GM21737 (cell line): ENCODE data around the gene UTP20.
"Not testable (repeated sequence)": the region's sequence is repeated elsewhere in the genome, so short reads cannot be mapped to it uniquely, and the experiment has no call there.

ENCODE experiments used
- ATAC-seq: cut with Tn5 transposase; IDR thresholded peaks from one replicate; pipeline ENCODE4 v1.9.1; 2021; ENCODE audit warnings: mild to moderate bottlenecking, moderate library complexity; ENCODE audit not compliant: unreplicated experiment

UTP20 gene

GRCh38 chr12:101325590-101325989, 45.7 kb downstream of the UTP20 start:
- no peak for ATAC-seq

- no peak for ATAC-seq
These were observed 47.1 kb downstream of the UTP20 start for GRCh38 chr12:101327051-101327450.

GRCh38 chr12:101327546-101327945, 47.6 kb downstream of the UTP20 start:
- ATAC-seq, result no peak

- ATAC-seq, result no peak
These were observed 49.0 kb downstream of the UTP20 start for GRCh38 chr12:101328917-101329316.

GRCh38 chr12:101330631-101331030, 50.7 kb downstream of the UTP20 start:
- ATAC-seq, result no peak

GRCh38 chr12:101336437-101336836, 56.5 kb downstream of the UTP20 start:
- ATAC-seq, result no peak

GRCh38 chr12:101338087-101338486, 58.2 kb downstream of the UTP20 start:
- no peak for ATAC-seq

- no peak for ATAC-seq
These were observed 64.0 kb downstream of the UTP20 start for GRCh38 chr12:101343893-101344292.

- ATAC-seq, result no peak
These were observed 71.8 kb downstream of the UTP20 start for GRCh38 chr12:101351682-101352081.

GRCh38 chr12:101356794-101357193, 76.9 kb downstream of the UTP20 start:
- no peak for ATAC-seq

- ATAC-seq, result no peak
These were observed 81.5 kb downstream of the UTP20 start for GRCh38 chr12:101361455-101361854.

- ATAC-seq, result no peak
These were observed 88.1 kb downstream of the UTP20 start for GRCh38 chr12:101368016-101368415.

- no peak for ATAC-seq
These were observed 92.5 kb downstream of the UTP20 start for GRCh38 chr12:101372431-101372830.

- no peak for ATAC-seq
These were observed 95.7 kb downstream of the UTP20 start for GRCh38 chr12:101375573-101375972.

GRCh38 chr12:101379149-101379548, 99.2 kb downstream of the UTP20 start:
- ATAC-seq, result no peak

GRCh38 chr12:101391181-101391580, 111.3 kb downstream of the UTP20 start:
- ATAC-seq, result not testable (repeated sequence)

- peak; percentile 6 for ATAC-seq
These were observed 127.1 kb downstream of the UTP20 start for GRCh38 chr12:101407049-101407435.

GRCh38 chr12:101407436-101408345, 127.8 kb downstream of the UTP20 start, which contains the start of gene ARL1:
Gene ARL1, minus strand, starts transcription at chr12:101407772. Its CDS starts 127 bp downstream, at chr12:101407645.
- peak; percentile 83 for ATAC-seq

- not testable (repeated sequence) for ATAC-seq
These were observed 130.3 kb downstream of the UTP20 start for GRCh38 chr12:101410169-101410568.

- no peak for ATAC-seq
These were observed 134.7 kb downstream of the UTP20 start for GRCh38 chr12:101414533-101415119.

- ATAC-seq, result no peak
These were observed 135.3 kb downstream of the UTP20 start for GRCh38 chr12:101415228-101415627.

- ATAC-seq, result not testable (repeated sequence)
These were observed 142.2 kb downstream of the UTP20 start for GRCh38 chr12:101422066-101422465.
